Right kidney (tissue), 1 donor: ENCODE measurements around the gene IDE.
"Not testable (repeated sequence)": the region's sequence is repeated elsewhere in the genome, so short reads cannot be mapped to it uniquely, and the experiment has no call there.

ENCODE experiments used
- DNase-seq: peaks from one replicate; pipeline ENCODE4 v3.0.0-alpha.2; 2016

Gene IDE

GRCh38 chr10:92492748-92493240, 81.1 kb downstream of the IDE start:
- DNase-seq = no peak

GRCh38 chr10:92490387-92490786, 83.5 kb downstream of the IDE start:
- DNase-seq = no peak

GRCh38 chr10:92486637-92487036, 87.3 kb downstream of the IDE start:
- no peak for DNase-seq

GRCh38 chr10:92483539-92483938, 90.4 kb downstream of the IDE start:
- no peak for DNase-seq

- no peak for DNase-seq
Measured at GRCh38 chr10:92480413-92480812, 93.5 kb downstream of the IDE start.

- DNase-seq = no peak
Measured at GRCh38 chr10:92479547-92479946, 94.3 kb downstream of the IDE start.

GRCh38 chr10:92478536-92478935, 95.4 kb downstream of the IDE start:
- DNase-seq = no peak

GRCh38 chr10:92475357-92475868, 98.5 kb downstream of the IDE start:
- DNase-seq = no peak

GRCh38 chr10:92470026-92470425, 103.9 kb downstream of the IDE start:
- DNase-seq = no peak

- no peak for DNase-seq
Measured at GRCh38 chr10:92464364-92464763, 109.5 kb downstream of the IDE start.

GRCh38 chr10:92463582-92463981, 110.3 kb downstream of the IDE start:
- DNase-seq = no peak

- DNase-seq = not testable (repeated sequence)
Measured at GRCh38 chr10:92454955-92455354, 118.9 kb downstream of the IDE start.

GRCh38 chr10:92452313-92452712, 121.6 kb downstream of the IDE start:
- DNase-seq = no peak

- DNase-seq = no peak
Measured at GRCh38 chr10:92451431-92451830, 122.5 kb downstream of the IDE start.

- no peak for DNase-seq
Measured at GRCh38 chr10:92450896-92451295, 123.0 kb downstream of the IDE start.

- DNase-seq = no peak
Measured at GRCh38 chr10:92440578-92440977, 133.3 kb downstream of the IDE start.

- DNase-seq = no peak
Measured at GRCh38 chr10:92438220-92438619, 135.7 kb downstream of the IDE start.

GRCh38 chr10:92436611-92437010, 137.3 kb downstream of the IDE start:
- no peak for DNase-seq

GRCh38 chr10:92436065-92436464, 137.8 kb downstream of the IDE start:
- not testable (repeated sequence) for DNase-seq

GRCh38 chr10:92434385-92434784, 139.5 kb downstream of the IDE start:
- DNase-seq = no peak

- no peak for DNase-seq
Measured at GRCh38 chr10:92432596-92432995, 141.3 kb downstream of the IDE start.

GRCh38 chr10:92430103-92430502, 143.8 kb downstream of the IDE start:
- no peak for DNase-seq

GRCh38 chr10:92421550-92421949, 152.3 kb downstream of the IDE start:
- no peak for DNase-seq

GRCh38 chr10:92420546-92421275, 153.2 kb downstream of the IDE start:
- DNase-seq = peak; percentile 54
